ENCODE results near the gene MMP20.

Gene MMP20

GRCh38 chr11:102552447-102553194 lies 72.5 kb downstream of the MMP20 start:
- DNase-seq: no peak

GRCh38 chr11:102552020-102552419 lies 73.1 kb downstream of the MMP20 start:
- DNase-seq: no peak

GRCh38 chr11:102551169-102551781 lies 73.9 kb downstream of the MMP20 start:
- no peak for DNase-seq

GRCh38 chr11:102546923-102547471 lies 78.1 kb downstream of the MMP20 start:
- DNase-seq: no peak

- no peak for DNase-seq
Measured at GRCh38 chr11:102546427-102546826, 78.7 kb downstream of the MMP20 start.

GRCh38 chr11:102545701-102546100 lies 79.4 kb downstream of the MMP20 start:
- no peak for DNase-seq

- DNase-seq: no peak
Measured at GRCh38 chr11:102544594-102544993, 80.5 kb downstream of the MMP20 start.

- DNase-seq: no peak
Measured at GRCh38 chr11:102539567-102539966, 85.6 kb downstream of the MMP20 start.

GRCh38 chr11:102538932-102539331 lies 86.2 kb downstream of the MMP20 start:
- no peak for DNase-seq

- no peak for DNase-seq
Measured at GRCh38 chr11:102534261-102534872, 90.8 kb downstream of the MMP20 start.

- no peak for DNase-seq
Measured at GRCh38 chr11:102530558-102530957, 94.6 kb downstream of the MMP20 start, which contains the start of gene MMP7. TSS of gene MMP7 (minus strand) at chr11:102530747. CDS start at chr11:102530700, 47 bp downstream.

GRCh38 chr11:102528618-102529017 lies 96.5 kb downstream of the MMP20 start:
- DNase-seq: no peak

GRCh38 chr11:102527684-102528083 lies 97.4 kb downstream of the MMP20 start:
- no peak for DNase-seq

- no peak for DNase-seq
Measured at GRCh38 chr11:102527041-102527440, 98.1 kb downstream of the MMP20 start.
